ENCODE results near the gene CHURC1.
"Not testable (repeated sequence)": the region's sequence is repeated elsewhere in the genome, so short reads cannot be mapped to it uniquely, and the experiment has no call there.

Gene CHURC1

GRCh38 chr14:64906022-64906421 lies 8.2 kb upstream of the CHURC1 start:
- H3K9me3 ChIP-seq (ENCODE audit: control insufficient read depth in 5 of 5, low read length in 5 of 5): no peaks in the 10 kb centered on the region
- no peaks in the 10 kb centered on the region for H3K4me1 ChIP-seq (ENCODE audit: control insufficient read depth in 5 of 5, insufficient read depth in 5 of 5, low read length in 5 of 5)
- H3K9ac ChIP-seq (ENCODE audit: low read length in 5 of 5): no peak overlapping the region
- no peak overlapping the region for H3K4me3 ChIP-seq (ENCODE audit: low read depth in 1 of 5, low read length in 5 of 5)
- no peak overlapping the region for H3K27ac ChIP-seq (ENCODE audit: low read depth, low read length)
- H3K27me3 ChIP-seq (ENCODE audit: control insufficient read depth in 5 of 5, insufficient read depth in 4 of 5, low read length in 5 of 5): peaks cover 0 to 4% (median 0%) of the 10 kb centered on the region in 5 donors
- H3K36me3 ChIP-seq (ENCODE audit: control insufficient read depth in 5 of 5, insufficient read depth in 5 of 5, low read length in 5 of 5): no peaks in the 10 kb centered on the region

- no peak overlapping the region for H3K9ac ChIP-seq (ENCODE audit: low read length in 5 of 5)
These were observed 3.3 kb upstream of the CHURC1 start for GRCh38 chr14:64910847-64911495.

GRCh38 chr14:64912261-64912660 lies 2.0 kb upstream of the CHURC1 start:
- Histone ChIP-seq H3K36me3 (ENCODE audit: control insufficient read depth in 5 of 5, insufficient read depth in 5 of 5, low read length in 5 of 5) (no peaks in the 10 kb centered on the region), H3K4me1 (ENCODE audit: control insufficient read depth in 5 of 5, insufficient read depth in 5 of 5, low read length in 5 of 5) (peaks cover 0 to 23% (median 16%) of the 10 kb centered on the region in 5 donors), H3K4me3 (ENCODE audit: low read depth in 1 of 5, low read length in 5 of 5) (no peak overlapping the region), H3K27ac (ENCODE audit: low read depth, low read length) (no peak overlapping the region), H3K27me3 (ENCODE audit: control insufficient read depth in 5 of 5, insufficient read depth in 4 of 5, low read length in 5 of 5) (peaks cover 0 to 4% (median 0%) of the 10 kb centered on the region in 5 donors), H3K9me3 (ENCODE audit: control insufficient read depth in 5 of 5, low read length in 5 of 5) (no peaks in the 10 kb centered on the region), H3K9ac (ENCODE audit: low read length in 5 of 5) (no peak overlapping the region)

More at GRCh38 chr14:64910847-64911495, 3.3 kb upstream of the CHURC1 start:
- no peak overlapping the region for H3K4me3 ChIP-seq (ENCODE audit: low read depth in 1 of 5, low read length in 5 of 5)
- H3K9me3 ChIP-seq (ENCODE audit: control insufficient read depth in 5 of 5, low read length in 5 of 5): no peaks in the 10 kb centered on the region
- H3K27me3 ChIP-seq (ENCODE audit: control insufficient read depth in 5 of 5, insufficient read depth in 4 of 5, low read length in 5 of 5): peaks cover 0 to 4% (median 0%) of the 10 kb centered on the region in 5 donors
- no peak overlapping the region for H3K27ac ChIP-seq (ENCODE audit: low read depth, low read length)
- peaks cover 0 to 20% (median 13%) of the 10 kb centered on the region in 5 donors for H3K4me1 ChIP-seq (ENCODE audit: control insufficient read depth in 5 of 5, insufficient read depth in 5 of 5, low read length in 5 of 5)
- H3K36me3 ChIP-seq (ENCODE audit: control insufficient read depth in 5 of 5, insufficient read depth in 5 of 5, low read length in 5 of 5): no peaks in the 10 kb centered on the region

GRCh38 chr14:64913477-64913876 lies 778 bp upstream of the CHURC1 start:
- H3K4me1 ChIP-seq (ENCODE audit: control insufficient read depth in 5 of 5, insufficient read depth in 5 of 5, low read length in 5 of 5): peaks cover 0 to 25% (median 18%) of the 10 kb centered on the region in 5 donors
- H3K27me3 ChIP-seq (ENCODE audit: control insufficient read depth in 5 of 5, insufficient read depth in 4 of 5, low read length in 5 of 5); H3K9me3 ChIP-seq (ENCODE audit: control insufficient read depth in 5 of 5, low read length in 5 of 5); H3K27ac ChIP-seq (ENCODE audit: low read depth, low read length); H3K36me3 ChIP-seq (ENCODE audit: control insufficient read depth in 5 of 5, insufficient read depth in 5 of 5, low read length in 5 of 5); H3K9ac ChIP-seq (ENCODE audit: low read length in 5 of 5): not testable (repeated sequence)
- peak overlapping the region in 4 of 5 donors; percentile 65 to 98 (median 94) for H3K4me3 ChIP-seq (ENCODE audit: low read depth in 1 of 5, low read length in 5 of 5)

- H3K4me1 ChIP-seq (ENCODE audit: control insufficient read depth in 5 of 5, insufficient read depth in 5 of 5, low read length in 5 of 5): peaks cover 0 to 29% (median 25%) of the 10 kb centered on the region in 5 donors
These were observed 772 bp downstream of the CHURC1 start for GRCh38 chr14:64915029-64915424.

GRCh38 chr14:64915797-64916196 lies 1.5 kb downstream of the CHURC1 start:
- Histone ChIP-seq H3K4me1 (ENCODE audit: control insufficient read depth in 5 of 5, insufficient read depth in 5 of 5, low read length in 5 of 5) (peaks cover 0 to 36% (median 31%) of the 10 kb centered on the region in 5 donors), H3K9ac (ENCODE audit: low read length in 5 of 5) (no peak overlapping the region), H3K27ac (ENCODE audit: low read depth, low read length) (no peak overlapping the region)

More at GRCh38 chr14:64915029-64915424, 772 bp downstream of the CHURC1 start:
- Histone ChIP-seq H3K27ac (ENCODE audit: low read depth, low read length) (peak overlapping the region; percentile 97), H3K9ac (ENCODE audit: low read length in 5 of 5) (peak overlapping the region; percentile 95 to 99 (median 99)), H3K9me3 (ENCODE audit: control insufficient read depth in 5 of 5, low read length in 5 of 5) (no peaks in the 10 kb centered on the region), H3K27me3 (ENCODE audit: control insufficient read depth in 5 of 5, insufficient read depth in 4 of 5, low read length in 5 of 5) (no peaks in the 10 kb centered on the region), H3K4me3 (ENCODE audit: low read depth in 1 of 5, low read length in 5 of 5) (peak overlapping the region; percentile 89 to 98 (median 91)), H3K36me3 (ENCODE audit: control insufficient read depth in 5 of 5, insufficient read depth in 5 of 5, low read length in 5 of 5) (no peaks in the 10 kb centered on the region)

GRCh38 chr14:64918216-64918615 lies 4.0 kb downstream of the CHURC1 start:
- Histone ChIP-seq H3K27me3 (ENCODE audit: control insufficient read depth in 5 of 5, insufficient read depth in 4 of 5, low read length in 5 of 5) (no peaks in the 10 kb centered on the region), H3K27ac (ENCODE audit: low read depth, low read length) (peak overlapping the region; percentile 38), H3K36me3 (ENCODE audit: control insufficient read depth in 5 of 5, insufficient read depth in 5 of 5, low read length in 5 of 5) (peaks cover 0 to 2% (median 0%) of the 10 kb centered on the region in 5 donors), H3K9ac (ENCODE audit: low read length in 5 of 5) (no peak overlapping the region), H3K9me3 (ENCODE audit: control insufficient read depth in 5 of 5, low read length in 5 of 5) (no peaks in the 10 kb centered on the region), H3K4me1 (ENCODE audit: control insufficient read depth in 5 of 5, insufficient read depth in 5 of 5, low read length in 5 of 5) (peaks cover 0 to 39% (median 31%) of the 10 kb centered on the region in 5 donors), H3K4me3 (ENCODE audit: low read depth in 1 of 5, low read length in 5 of 5) (no peak overlapping the region)

More at GRCh38 chr14:64915797-64916196, 1.5 kb downstream of the CHURC1 start:
- no peaks in the 10 kb centered on the region for H3K27me3 ChIP-seq (ENCODE audit: control insufficient read depth in 5 of 5, insufficient read depth in 4 of 5, low read length in 5 of 5)
- peak overlapping the region in 2 of 5 donors; percentile 96 to 98 for H3K4me3 ChIP-seq (ENCODE audit: low read depth in 1 of 5, low read length in 5 of 5)
- no peaks in the 10 kb centered on the region for H3K36me3 ChIP-seq (ENCODE audit: control insufficient read depth in 5 of 5, insufficient read depth in 5 of 5, low read length in 5 of 5)
- no peaks in the 10 kb centered on the region for H3K9me3 ChIP-seq (ENCODE audit: control insufficient read depth in 5 of 5, low read length in 5 of 5)

- peaks cover 0 to 37% (median 25%) of the 10 kb centered on the region in 5 donors for H3K4me1 ChIP-seq (ENCODE audit: control insufficient read depth in 5 of 5, insufficient read depth in 5 of 5, low read length in 5 of 5)
- no peaks in the 10 kb centered on the region for H3K9me3 ChIP-seq (ENCODE audit: control insufficient read depth in 5 of 5, low read length in 5 of 5)
These were observed 5.0 kb downstream of the CHURC1 start for GRCh38 chr14:64919215-64919614.

GRCh38 chr14:64919618-64920017 lies 5.4 kb downstream of the CHURC1 start:
- H3K4me3 ChIP-seq (ENCODE audit: low read depth in 1 of 5, low read length in 5 of 5): no peak overlapping the region

More at GRCh38 chr14:64919215-64919614, 5.0 kb downstream of the CHURC1 start:
- Histone ChIP-seq H3K27ac (ENCODE audit: low read depth, low read length) (peak overlapping the region; percentile 38), H3K27me3 (ENCODE audit: control insufficient read depth in 5 of 5, insufficient read depth in 4 of 5, low read length in 5 of 5) (no peaks in the 10 kb centered on the region), H3K4me3 (ENCODE audit: low read depth in 1 of 5, low read length in 5 of 5) (no peak overlapping the region), H3K36me3 (ENCODE audit: control insufficient read depth in 5 of 5, insufficient read depth in 5 of 5, low read length in 5 of 5) (peaks cover under 1 to 8% (median 4%) of the 10 kb centered on the region in 5 donors), H3K9ac (ENCODE audit: low read length in 5 of 5) (no peak overlapping the region)

GRCh38 chr14:64920465-64920864 lies 6.2 kb downstream of the CHURC1 start:
- Histone ChIP-seq H3K27ac (ENCODE audit: low read depth, low read length) (peak overlapping the region; percentile 38), H3K27me3 (ENCODE audit: control insufficient read depth in 5 of 5, insufficient read depth in 4 of 5, low read length in 5 of 5) (no peaks in the 10 kb centered on the region), H3K9me3 (ENCODE audit: control insufficient read depth in 5 of 5, low read length in 5 of 5) (no peaks in the 10 kb centered on the region), H3K9ac (ENCODE audit: low read length in 5 of 5) (peak overlapping the region in 2 of 5 donors; percentile 1 to 4), H3K4me3 (ENCODE audit: low read depth in 1 of 5, low read length in 5 of 5) (no peak overlapping the region), H3K4me1 (ENCODE audit: control insufficient read depth in 5 of 5, insufficient read depth in 5 of 5, low read length in 5 of 5) (peaks cover 0 to 31% (median 15%) of the 10 kb centered on the region in 5 donors), H3K36me3 (ENCODE audit: control insufficient read depth in 5 of 5, insufficient read depth in 5 of 5, low read length in 5 of 5) (peaks cover 8 to 17% (median 14%) of the 10 kb centered on the region in 5 donors)

More at GRCh38 chr14:64919618-64920017, 5.4 kb downstream of the CHURC1 start:
- Histone ChIP-seq H3K9ac (ENCODE audit: low read length in 5 of 5) (no peak overlapping the region), H3K36me3 (ENCODE audit: control insufficient read depth in 5 of 5, insufficient read depth in 5 of 5, low read length in 5 of 5) (peaks cover 4 to 12% (median 7%) of the 10 kb centered on the region in 5 donors), H3K9me3 (ENCODE audit: control insufficient read depth in 5 of 5, low read length in 5 of 5) (no peaks in the 10 kb centered on the region), H3K27ac (ENCODE audit: low read depth, low read length) (peak overlapping the region; percentile 38), H3K4me1 (ENCODE audit: control insufficient read depth in 5 of 5, insufficient read depth in 5 of 5, low read length in 5 of 5) (peaks cover 0 to 37% (median 24%) of the 10 kb centered on the region in 5 donors), H3K27me3 (ENCODE audit: control insufficient read depth in 5 of 5, insufficient read depth in 4 of 5, low read length in 5 of 5) (no peaks in the 10 kb centered on the region)
